ENCODE results near the gene FAR2. TPM values are rescaled to one million over a fixed set of nuclear protein-coding genes. Genes with fewer than 3 reads are reported as not detected.

FAR2 gene
- total and polyA plus RNA-seq, 4 donors, result 0.81 to 7.6 (median 3.1) TPM

DNA sequence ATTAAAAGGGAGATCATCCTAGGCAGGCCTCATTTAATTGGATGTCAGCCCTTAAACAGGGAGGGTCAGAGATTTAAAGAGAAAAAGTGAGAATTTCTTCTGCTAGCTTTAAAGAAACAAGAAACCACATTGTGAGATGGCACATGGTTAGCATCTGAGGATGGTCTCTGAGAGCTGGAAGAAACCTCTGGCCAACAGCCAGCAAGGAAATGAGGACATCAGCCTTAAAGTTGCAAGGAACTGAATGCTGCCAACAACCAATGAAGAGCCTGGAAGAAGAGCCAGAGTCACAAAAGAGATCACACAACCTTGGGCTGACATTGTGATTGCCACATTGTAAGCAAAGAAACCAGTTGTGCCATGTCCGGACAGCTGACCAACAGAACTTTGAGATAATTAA, 17.5 kb upstream of the FAR2 start:
- no peak overlapping the region for H3K9ac ChIP-seq (ENCODE audit: low read depth in 1 of 2, low read length in 2 of 2)
- no peaks in the 10 kb centered on the region for H3K36me3 ChIP-seq (ENCODE audit: control insufficient read depth in 4 of 4, insufficient read depth in 3 of 4, low read depth in 1 of 4, low read length in 3 of 4)
- DNase-seq (ENCODE audit: low spot score), result no peak
- H3K9me3 ChIP-seq (ENCODE audit: control insufficient read depth in 4 of 4, low read length in 3 of 4), result no peaks in the 10 kb centered on the region
- no peak overlapping the region for H3K4me3 ChIP-seq (ENCODE audit: low read depth in 1 of 3, low read length in 3 of 3)
- H3K27me3 ChIP-seq (ENCODE audit: control insufficient read depth in 4 of 4, insufficient read depth in 4 of 4, low read length in 3 of 4), result no peaks in the 10 kb centered on the region
- WGBS, result 64% methylated on average over 1 of the region's 1 CpG
- TF ChIP-seq YY1 (IDR thresholded peaks at IDR 0.05) (no peak), RXRA (IDR thresholded peaks at IDR 0.05) (no peak)
- TF ChIP-seq, protein P1, sequence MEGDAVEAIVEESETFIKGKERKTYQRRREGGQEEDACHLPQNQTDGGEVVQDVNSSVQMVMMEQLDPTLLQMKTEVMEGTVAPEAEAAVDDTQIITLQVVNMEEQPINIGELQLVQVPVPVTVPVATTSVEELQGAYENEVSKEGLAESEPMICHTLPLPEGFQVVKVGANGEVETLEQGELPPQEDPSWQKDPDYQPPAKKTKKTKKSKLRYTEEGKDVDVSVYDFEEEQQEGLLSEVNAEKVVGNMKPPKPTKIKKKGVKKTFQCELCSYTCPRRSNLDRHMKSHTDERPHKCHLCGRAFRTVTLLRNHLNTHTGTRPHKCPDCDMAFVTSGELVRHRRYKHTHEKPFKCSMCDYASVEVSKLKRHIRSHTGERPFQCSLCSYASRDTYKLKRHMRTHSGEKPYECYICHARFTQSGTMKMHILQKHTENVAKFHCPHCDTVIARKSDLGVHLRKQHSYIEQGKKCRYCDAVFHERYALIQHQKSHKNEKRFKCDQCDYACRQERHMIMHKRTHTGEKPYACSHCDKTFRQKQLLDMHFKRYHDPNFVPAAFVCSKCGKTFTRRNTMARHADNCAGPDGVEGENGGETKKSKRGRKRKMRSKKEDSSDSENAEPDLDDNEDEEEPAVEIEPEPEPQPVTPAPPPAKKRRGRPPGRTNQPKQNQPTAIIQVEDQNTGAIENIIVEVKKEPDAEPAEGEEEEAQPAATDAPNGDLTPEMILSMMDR (IDR thresholded peaks at IDR 0.05; ENCODE audit: low read depth, low read length, missing input control), result no peak
- H3K4me1 ChIP-seq (ENCODE audit: control insufficient read depth in 4 of 4, insufficient read depth in 4 of 4, low read length in 3 of 4), result no peaks in the 10 kb centered on the region
- H3K27ac ChIP-seq (ENCODE audit: low read depth in 1 of 2, low read length in 2 of 2), result no peak overlapping the region

DNA sequence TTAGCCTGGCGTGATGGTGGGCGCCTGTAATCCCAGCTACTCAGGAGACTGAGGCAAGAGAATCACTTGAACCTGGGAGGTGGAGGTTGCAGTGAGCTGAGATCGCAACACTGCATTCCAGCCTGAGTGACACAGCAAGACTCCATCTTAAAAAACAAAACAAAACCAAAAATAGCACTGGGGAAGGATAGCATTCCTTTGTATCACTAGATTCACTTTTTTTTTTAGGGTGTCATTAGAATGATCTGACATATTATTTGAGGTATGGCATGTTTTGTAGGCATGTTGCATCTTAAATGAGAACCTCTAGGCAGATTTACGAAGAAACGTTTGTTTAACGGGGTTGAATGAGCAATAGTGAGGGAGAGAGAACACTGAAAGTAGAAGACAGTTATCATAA, 16.8 kb upstream of the FAR2 start:
- no peaks in the 10 kb centered on the region for H3K4me1 ChIP-seq (ENCODE audit: control insufficient read depth in 4 of 4, insufficient read depth in 4 of 4, low read length in 3 of 4)
- no peaks in the 10 kb centered on the region for H3K9me3 ChIP-seq (ENCODE audit: control insufficient read depth in 4 of 4, low read length in 3 of 4)
- H3K36me3 ChIP-seq (ENCODE audit: control insufficient read depth in 4 of 4, insufficient read depth in 3 of 4, low read depth in 1 of 4, low read length in 3 of 4), result no peaks in the 10 kb centered on the region
- TF ChIP-seq RAD21 (IDR thresholded peaks at IDR 0.05) (no peak), GABPA (IDR thresholded peaks at IDR 0.05 in 1 of 2, conservative IDR thresholded peaks at IDR 0.05 in 1 of 2) (no peak), REST (IDR thresholded peaks at IDR 0.05) (no peak), FOXA1 (IDR thresholded peaks at IDR 0.05) (no peak), HNF4A (conservative IDR thresholded peaks at IDR 0.05) (no peak), SP1 (IDR thresholded peaks at IDR 0.05) (no peak), TAF1 (conservative IDR thresholded peaks at IDR 0.05) (no peak), HNF4G (IDR thresholded peaks at IDR 0.05) (no peak), JUND (IDR thresholded peaks at IDR 0.05) (no peak), ATF3 (IDR thresholded peaks at IDR 0.05) (no peak), RXRA (IDR thresholded peaks at IDR 0.05) (no peak), EGR1 (IDR thresholded peaks at IDR 0.05; ENCODE audit: low read depth in 2 of 2) (no peak), FOXA2 (IDR thresholded peaks at IDR 0.05) (no peak), NR2F2 (IDR thresholded peaks at IDR 0.05) (no peak)
- TF ChIP-seq, protein P1 (IDR thresholded peaks at IDR 0.05; ENCODE audit: low read depth, low read length, missing input control), result no peak
- DNase-seq (ENCODE audit: low spot score), result no peak
- no peak overlapping the region for H3K27ac ChIP-seq (ENCODE audit: low read depth in 1 of 2, low read length in 2 of 2)
- WGBS, result 92% methylated on average over 6 of the region's 6 CpGs
- H3K4me3 ChIP-seq (ENCODE audit: low read depth in 1 of 3, low read length in 3 of 3), result no peak overlapping the region
- no peaks in the 10 kb centered on the region for H3K27me3 ChIP-seq (ENCODE audit: control insufficient read depth in 4 of 4, insufficient read depth in 4 of 4, low read length in 3 of 4)
- H3K9ac ChIP-seq (ENCODE audit: low read depth in 1 of 2, low read length in 2 of 2), result no peak overlapping the region
